ENCODE measurements around the gene ZNF639. TPM values are rescaled to one million over a fixed set of nuclear protein-coding genes. Genes with fewer than 3 reads are reported as not detected.

The ZNF639 gene
- total and polyA plus RNA-seq, 9 of the 15 experiments (the other 6 are each of a cell fraction or from before 2014, with no cell fraction given), result 17.6 to 88.1 (median 53.7) TPM

DNA sequence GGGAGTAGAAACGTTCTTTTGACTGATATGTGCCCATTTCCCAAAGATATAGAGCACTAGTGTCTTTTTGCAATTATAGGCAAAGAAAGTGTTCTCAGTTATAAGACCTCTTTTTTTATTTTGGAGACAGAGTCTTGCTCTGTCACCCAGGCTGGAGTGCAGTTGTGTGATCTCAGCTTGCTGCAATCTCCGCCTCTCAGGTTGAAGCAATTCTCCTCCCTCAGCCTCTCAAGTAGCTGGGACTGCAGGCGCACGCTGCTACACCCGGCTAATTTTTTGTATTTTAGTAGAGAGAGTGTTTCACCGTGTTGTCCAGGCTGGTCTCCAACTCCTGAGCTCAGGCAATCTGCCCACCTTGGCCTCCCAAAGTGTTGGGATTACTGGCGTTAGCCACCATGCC is 20.7 kb upstream of the ZNF639 start (continued):
- no peak for TF ChIP-seq TEAD4 (IDR thresholded peaks at IDR 0.05; ENCODE audit: low read length)
- TF ChIP-seq TEAD4 (CRISPR knock-in tag; IDR thresholded peaks at IDR 0.05; ENCODE audit: borderline replicate concordance), result no peak
- no peak for TF ChIP-seq SMAD3 (CRISPR knock-in tag; conservative IDR thresholded peaks at IDR 0.05)
- TF ChIP-seq, protein P1, sequence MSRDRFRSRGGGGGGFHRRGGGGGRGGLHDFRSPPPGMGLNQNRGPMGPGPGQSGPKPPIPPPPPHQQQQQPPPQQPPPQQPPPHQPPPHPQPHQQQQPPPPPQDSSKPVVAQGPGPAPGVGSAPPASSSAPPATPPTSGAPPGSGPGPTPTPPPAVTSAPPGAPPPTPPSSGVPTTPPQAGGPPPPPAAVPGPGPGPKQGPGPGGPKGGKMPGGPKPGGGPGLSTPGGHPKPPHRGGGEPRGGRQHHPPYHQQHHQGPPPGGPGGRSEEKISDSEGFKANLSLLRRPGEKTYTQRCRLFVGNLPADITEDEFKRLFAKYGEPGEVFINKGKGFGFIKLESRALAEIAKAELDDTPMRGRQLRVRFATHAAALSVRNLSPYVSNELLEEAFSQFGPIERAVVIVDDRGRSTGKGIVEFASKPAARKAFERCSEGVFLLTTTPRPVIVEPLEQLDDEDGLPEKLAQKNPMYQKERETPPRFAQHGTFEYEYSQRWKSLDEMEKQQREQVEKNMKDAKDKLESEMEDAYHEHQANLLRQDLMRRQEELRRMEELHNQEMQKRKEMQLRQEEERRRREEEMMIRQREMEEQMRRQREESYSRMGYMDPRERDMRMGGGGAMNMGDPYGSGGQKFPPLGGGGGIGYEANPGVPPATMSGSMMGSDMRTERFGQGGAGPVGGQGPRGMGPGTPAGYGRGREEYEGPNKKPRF (IDR thresholded peaks at IDR 0.05; ENCODE audit: low read depth, low read length), result no peak
- TF ChIP-seq, protein P2, sequence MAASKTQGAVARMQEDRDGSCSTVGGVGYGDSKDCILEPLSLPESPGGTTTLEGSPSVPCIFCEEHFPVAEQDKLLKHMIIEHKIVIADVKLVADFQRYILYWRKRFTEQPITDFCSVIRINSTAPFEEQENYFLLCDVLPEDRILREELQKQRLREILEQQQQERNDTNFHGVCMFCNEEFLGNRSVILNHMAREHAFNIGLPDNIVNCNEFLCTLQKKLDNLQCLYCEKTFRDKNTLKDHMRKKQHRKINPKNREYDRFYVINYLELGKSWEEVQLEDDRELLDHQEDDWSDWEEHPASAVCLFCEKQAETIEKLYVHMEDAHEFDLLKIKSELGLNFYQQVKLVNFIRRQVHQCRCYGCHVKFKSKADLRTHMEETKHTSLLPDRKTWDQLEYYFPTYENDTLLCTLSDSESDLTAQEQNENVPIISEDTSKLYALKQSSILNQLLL (CRISPR knock-in tag; IDR thresholded peaks at IDR 0.05; ENCODE audit: borderline replicate concordance), result no peak
- peak; percentile 16 for TF ChIP-seq RBBP5 (IDR thresholded peaks at IDR 0.05; ENCODE audit: borderline replicate concordance, insufficient read depth, low read length, poor library complexity, severe bottlenecking)
- TF ChIP-seq MITF (IDR thresholded peaks at IDR 0.05), result no peak
- no peak for TF ChIP-seq HMGN3 (IDR thresholded peaks at IDR 0.05; ENCODE audit: borderline replicate concordance, extremely low read depth, insufficient read length, low read depth, low read length)
- no peak for TF ChIP-seq RERE (CRISPR knock-in tag; IDR thresholded peaks at IDR 0.05; ENCODE audit: borderline replicate concordance)
- TF ChIP-seq, protein P3, sequence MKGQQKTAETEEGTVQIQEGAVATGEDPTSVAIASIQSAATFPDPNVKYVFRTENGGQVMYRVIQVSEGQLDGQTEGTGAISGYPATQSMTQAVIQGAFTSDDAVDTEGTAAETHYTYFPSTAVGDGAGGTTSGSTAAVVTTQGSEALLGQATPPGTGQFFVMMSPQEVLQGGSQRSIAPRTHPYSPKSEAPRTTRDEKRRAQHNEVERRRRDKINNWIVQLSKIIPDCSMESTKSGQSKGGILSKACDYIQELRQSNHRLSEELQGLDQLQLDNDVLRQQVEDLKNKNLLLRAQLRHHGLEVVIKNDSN (CRISPR knock-in tag; IDR thresholded peaks at IDR 0.05), result no peak
- TF ChIP-seq SAFB2 (IDR thresholded peaks at IDR 0.05; ENCODE audit: borderline replicate concordance, low read depth, low read length, severe bottlenecking), result no peak
- TF ChIP-seq RB1 (IDR thresholded peaks at IDR 0.05; ENCODE audit: low read depth), result no peak
- TF ChIP-seq POLR2A (conservative IDR thresholded peaks at IDR 0.05), result peak; percentile 37; the same call in 1 of the 2 replicates
- no peak for TF ChIP-seq CREB1 (IDR thresholded peaks at IDR 0.05)
- TF ChIP-seq CREB1 (CRISPR knock-in tag; IDR thresholded peaks at IDR 0.05), result no peak
- TF ChIP-seq, protein P4, sequence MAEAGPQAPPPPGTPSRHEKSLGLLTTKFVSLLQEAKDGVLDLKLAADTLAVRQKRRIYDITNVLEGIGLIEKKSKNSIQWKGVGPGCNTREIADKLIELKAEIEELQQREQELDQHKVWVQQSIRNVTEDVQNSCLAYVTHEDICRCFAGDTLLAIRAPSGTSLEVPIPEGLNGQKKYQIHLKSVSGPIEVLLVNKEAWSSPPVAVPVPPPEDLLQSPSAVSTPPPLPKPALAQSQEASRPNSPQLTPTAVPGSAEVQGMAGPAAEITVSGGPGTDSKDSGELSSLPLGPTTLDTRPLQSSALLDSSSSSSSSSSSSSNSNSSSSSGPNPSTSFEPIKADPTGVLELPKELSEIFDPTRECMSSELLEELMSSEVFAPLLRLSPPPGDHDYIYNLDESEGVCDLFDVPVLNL (CRISPR knock-in tag; IDR thresholded peaks at IDR 0.05; ENCODE audit: low read depth), result no peak

All from K562 (cell line).